DMS 273 treated with DMSO at 0.1 percent for 48 hours (cell line): ENCODE measurements around the gene SERINC5.
A peak's percentile ranks its signal among the peaks of the same experiment; 100 is the strongest.
"Not testable (repeated sequence)": the region's sequence is repeated elsewhere in the genome, so short reads cannot be mapped to it uniquely, and the experiment has no call there.

Experiments used
- DNase-seq: peaks from one replicate; lab custom pipeline; 2025; lab: John Stamatoyannopoulos, UW

The SERINC5 gene

GRCh38 chr5:80255811-80256712, at the start of gene SERINC5:
TSS of gene SERINC5 (minus strand) at chr5:80256048. CDS start at chr5:80255922, 126 bp downstream.
- peak; percentile 50 for DNase-seq

GRCh38 chr5:80302636-80303035, 46.8 kb upstream of the SERINC5 start:
- no peak for DNase-seq

GRCh38 chr5:80301342-80301741, 45.5 kb upstream of the SERINC5 start:
- DNase-seq = not testable (repeated sequence)

- not testable (repeated sequence) for DNase-seq
Observed at GRCh38 chr5:80300796-80301195, 44.9 kb upstream of the SERINC5 start.

GRCh38 chr5:80300125-80300524, 44.3 kb upstream of the SERINC5 start:
- DNase-seq = no peak

GRCh38 chr5:80299601-80300000, 43.8 kb upstream of the SERINC5 start:
- DNase-seq = no peak

- DNase-seq = no peak
Observed at GRCh38 chr5:80296121-80296520, 40.3 kb upstream of the SERINC5 start.

GRCh38 chr5:80291761-80292160, 35.9 kb upstream of the SERINC5 start:
- no peak for DNase-seq

GRCh38 chr5:80289320-80289719, 33.5 kb upstream of the SERINC5 start:
- no peak for DNase-seq

- DNase-seq = no peak
Observed at GRCh38 chr5:80288177-80288576, 32.3 kb upstream of the SERINC5 start.

- DNase-seq = no peak
Observed at GRCh38 chr5:80284720-80285119, 28.9 kb upstream of the SERINC5 start.

- DNase-seq = no peak
Observed at GRCh38 chr5:80283360-80283759, 27.5 kb upstream of the SERINC5 start.

- DNase-seq = no peak
Observed at GRCh38 chr5:80282054-80282453, 26.2 kb upstream of the SERINC5 start.

- no peak for DNase-seq
Observed at GRCh38 chr5:80277191-80277590, 21.3 kb upstream of the SERINC5 start.

- no peak for DNase-seq
Observed at GRCh38 chr5:80276186-80276585, 20.3 kb upstream of the SERINC5 start.

- peak; percentile 34 for DNase-seq
Observed at GRCh38 chr5:80275347-80275746, 19.5 kb upstream of the SERINC5 start.

- DNase-seq = not testable (repeated sequence)
Observed at GRCh38 chr5:80270543-80270942, 14.7 kb upstream of the SERINC5 start.

GRCh38 chr5:80269991-80270438, 14.2 kb upstream of the SERINC5 start:
- no peak for DNase-seq

GRCh38 chr5:80268916-80269315, 13.1 kb upstream of the SERINC5 start:
- DNase-seq = no peak

GRCh38 chr5:80266566-80266965, 10.7 kb upstream of the SERINC5 start:
- DNase-seq = no peak

- DNase-seq = peak; percentile 74
Observed at GRCh38 chr5:80260461-80260860, 4.6 kb upstream of the SERINC5 start.

- no peak for DNase-seq
Observed at GRCh38 chr5:80259511-80260203, 3.8 kb upstream of the SERINC5 start.

- no peak for DNase-seq
Observed at GRCh38 chr5:80255431-80255810, 427 bp downstream of the SERINC5 start.
